HG03196 (cell line): ENCODE measurements around the gene SLC39A12.
"Not testable (repeated sequence)": the region's sequence is repeated elsewhere in the genome, so short reads cannot be mapped to it uniquely, and the experiment has no call there.

ENCODE experiments used
- ATAC-seq: cut with Tn5 transposase; IDR thresholded peaks from one replicate; pipeline ENCODE4 v1.9.1; 2021; ENCODE audit not compliant: unreplicated experiment

SLC39A12 gene

GRCh38 chr10:17951868-17952371, at the start of gene SLC39A12:
SLC39A12 (plus strand) TSS chr10:17951918; CDS start chr10:17953277, 1,359 bp downstream.
- ATAC-seq = no peak

GRCh38 chr10:17904564-17904963, 47.2 kb upstream of the SLC39A12 start:
- ATAC-seq = no peak

GRCh38 chr10:17905491-17905890, 46.2 kb upstream of the SLC39A12 start:
- ATAC-seq = no peak

DNA sequence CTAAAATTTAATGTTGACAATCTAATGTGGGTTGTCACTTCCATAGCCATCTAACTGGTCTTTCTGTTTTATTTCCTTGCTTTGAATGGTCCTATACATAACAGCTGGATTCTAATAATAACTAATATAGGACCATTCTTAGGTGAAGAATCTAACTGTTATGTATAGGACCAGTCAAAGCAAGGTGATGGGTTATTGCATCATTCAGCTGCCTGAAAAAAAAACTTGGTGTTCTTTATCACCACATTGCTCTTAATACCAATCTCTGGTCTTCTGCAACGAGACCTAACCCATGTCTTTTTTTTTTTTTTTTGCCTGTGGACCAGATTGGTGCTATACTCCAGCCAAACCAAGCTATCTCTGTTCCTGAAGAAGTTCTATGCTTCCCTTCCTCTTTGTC, 45.7 kb upstream of the SLC39A12 start:
- ATAC-seq = no peak

GRCh38 chr10:17907641-17908040, 44.1 kb upstream of the SLC39A12 start:
- ATAC-seq = no peak

DNA sequence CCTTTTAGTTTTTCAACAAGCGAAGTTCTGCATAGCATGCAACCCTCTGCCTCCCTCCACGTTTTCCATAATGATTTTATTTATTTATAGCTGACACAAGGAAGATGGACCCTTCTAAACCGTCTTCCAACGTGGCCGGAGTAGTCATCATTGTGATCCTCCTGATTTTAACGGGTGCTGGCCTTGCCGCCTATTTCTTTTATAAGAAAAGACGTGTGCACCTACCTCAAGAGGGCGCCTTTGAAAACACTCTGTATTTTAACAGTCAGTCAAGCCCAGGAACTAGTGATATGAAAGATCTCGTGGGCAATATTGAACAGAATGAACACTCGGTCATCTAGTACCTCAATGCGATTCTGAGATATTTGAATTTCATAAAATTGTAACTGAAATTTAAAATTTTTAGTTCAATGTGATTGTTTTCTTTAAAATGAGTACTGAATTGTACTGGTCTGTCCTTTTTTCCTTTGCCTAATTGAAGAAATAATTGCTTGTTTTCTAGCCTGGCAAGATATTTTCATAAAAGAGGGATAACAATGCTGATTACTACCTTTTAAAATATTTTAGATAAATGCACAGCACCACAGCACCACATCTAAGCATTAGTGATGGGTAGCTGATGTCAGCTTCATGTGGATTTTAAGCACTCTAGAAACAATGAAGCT, 41.5 kb upstream of the SLC39A12 start:
- no peak for ATAC-seq

- no peak for ATAC-seq
These were observed 39.0 kb upstream of the SLC39A12 start for GRCh38 chr10:17912754-17913153.

- ATAC-seq = no peak
These were observed 38.1 kb upstream of the SLC39A12 start for GRCh38 chr10:17913604-17914003.

DNA sequence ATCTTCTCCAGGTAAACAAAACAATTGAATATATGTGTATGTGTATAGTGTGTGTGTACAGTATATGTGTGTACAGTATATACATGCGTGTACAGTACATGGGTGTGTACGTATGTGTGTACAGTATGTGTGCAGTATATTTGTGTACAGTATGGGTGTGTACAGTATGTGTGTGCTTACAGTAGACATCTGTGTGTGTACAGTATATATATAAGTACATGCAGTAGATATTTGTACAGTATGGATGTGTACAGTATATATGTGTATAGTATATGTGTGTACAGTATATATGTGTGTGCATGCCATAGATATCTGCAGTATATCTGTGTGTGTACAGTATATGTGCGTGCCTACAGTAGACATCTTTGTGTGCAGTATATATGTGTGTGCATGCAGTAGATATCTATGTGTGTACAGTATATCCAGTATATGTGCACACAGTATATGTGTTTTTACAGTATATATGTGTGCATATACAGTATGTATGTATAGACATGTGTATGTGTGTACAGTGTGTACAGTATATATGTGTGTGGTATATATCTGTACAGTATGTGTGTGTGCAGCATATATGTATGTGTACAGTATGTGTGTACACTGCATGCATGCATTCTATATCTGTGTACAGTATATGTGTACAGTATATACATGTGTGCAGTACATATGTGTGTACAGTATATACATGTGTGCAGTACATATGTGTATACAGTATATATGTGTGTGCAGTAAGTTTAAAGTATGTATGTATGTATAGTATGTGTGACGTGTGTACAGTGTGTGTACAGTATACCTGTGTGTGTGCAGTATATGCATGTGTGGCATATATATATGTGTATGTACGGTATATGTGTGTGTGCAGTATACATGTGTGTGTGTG, 37.3 kb upstream of the SLC39A12 start:
- no peak for ATAC-seq

- no peak for ATAC-seq
These were observed 36.5 kb upstream of the SLC39A12 start for GRCh38 chr10:17915181-17915580.

GRCh38 chr10:17918187-17918903, 33.4 kb upstream of the SLC39A12 start:
- ATAC-seq = no peak

- ATAC-seq = no peak
These were observed 30.3 kb upstream of the SLC39A12 start for GRCh38 chr10:17921378-17921777.

DNA sequence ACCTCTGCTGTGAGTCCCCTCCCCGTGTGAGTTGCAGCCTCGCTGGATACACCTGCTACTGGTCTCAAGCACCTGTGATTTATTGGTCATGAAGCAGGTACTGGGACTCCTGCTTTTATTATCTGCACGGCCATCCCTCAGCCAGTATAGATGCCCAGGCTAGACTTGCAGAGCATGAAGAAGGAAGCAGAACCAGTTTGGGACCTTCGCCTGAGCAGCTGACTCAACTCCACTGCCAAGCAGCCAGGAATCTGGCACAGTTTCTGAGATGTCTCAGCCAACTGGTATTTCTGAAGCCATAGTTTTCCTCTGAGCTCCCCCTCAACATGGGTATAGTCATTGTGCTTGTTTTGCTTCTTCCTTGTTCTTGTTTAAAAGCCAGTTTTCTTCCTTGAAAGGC, 28.0 kb upstream of the SLC39A12 start:
- no peak for ATAC-seq

- ATAC-seq = no peak
These were observed 8.5 kb upstream of the SLC39A12 start for GRCh38 chr10:17943033-17943745.

DNA sequence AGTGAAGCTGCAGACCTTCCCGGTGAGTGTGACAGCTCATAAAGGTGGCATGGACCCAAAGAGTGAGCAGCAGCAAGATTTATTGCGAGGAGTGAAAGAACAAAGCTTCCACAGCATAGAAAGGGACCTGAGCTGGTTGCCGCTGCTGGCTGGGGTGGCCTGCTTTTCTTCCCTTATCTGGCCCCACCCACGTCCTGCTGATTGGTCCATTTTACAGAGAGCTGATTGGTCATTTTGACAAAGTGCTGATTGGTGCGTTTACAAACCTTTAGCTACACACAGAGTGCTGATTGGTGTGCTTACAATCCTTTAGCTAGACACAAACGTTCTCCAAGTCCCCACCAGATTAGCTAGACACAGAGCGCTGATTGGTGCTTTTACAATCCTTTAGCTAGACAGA, 1.4 kb upstream of the SLC39A12 start:
- ATAC-seq = not testable (repeated sequence)

DNA sequence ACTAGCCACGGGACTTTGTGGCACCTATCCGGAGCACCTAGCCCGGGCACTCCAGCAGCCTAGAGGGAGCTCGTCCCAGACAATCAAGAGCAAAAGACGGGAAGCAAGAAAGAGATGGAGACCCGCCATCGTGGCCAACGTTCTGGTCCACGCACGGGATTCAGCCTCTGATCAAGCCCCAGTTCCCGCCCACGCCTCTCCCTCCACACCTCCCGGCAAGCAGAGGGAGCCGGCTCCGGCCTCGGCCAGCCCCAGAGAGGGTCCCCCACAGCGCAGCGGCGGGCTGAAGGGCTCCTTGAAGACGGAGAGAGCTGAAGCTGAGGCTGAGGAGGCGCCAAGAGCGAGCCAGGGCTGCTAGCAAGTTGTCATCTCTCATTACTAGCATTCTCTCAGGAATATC, 992 bp upstream of the SLC39A12 start:
- ATAC-seq = no peak

- ATAC-seq = not testable (repeated sequence)
These were observed 2.7 kb downstream of the SLC39A12 start for GRCh38 chr10:17954372-17954771.

- no peak for ATAC-seq
These were observed 3.1 kb downstream of the SLC39A12 start for GRCh38 chr10:17954861-17955260.

DNA sequence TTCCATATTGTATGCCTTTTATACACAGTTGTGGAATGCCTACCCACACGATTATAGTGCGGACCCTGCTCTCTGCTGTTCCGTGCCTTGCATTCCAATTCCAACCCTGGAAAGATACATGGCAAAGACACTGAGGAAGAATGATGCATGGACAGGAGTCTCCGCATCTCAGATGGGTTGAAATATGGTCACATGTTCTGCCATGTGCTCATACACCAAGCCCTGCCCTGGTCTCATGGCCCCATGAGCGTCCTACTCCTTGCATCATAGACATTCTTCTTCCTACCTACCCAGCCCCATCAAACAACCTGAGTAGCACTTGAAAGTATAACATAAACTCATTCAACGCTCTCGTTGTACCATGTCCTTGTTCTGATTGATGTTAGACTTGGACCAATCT, 6.3 kb downstream of the SLC39A12 start:
- no peak for ATAC-seq

- ATAC-seq = no peak
These were observed 8.2 kb downstream of the SLC39A12 start for GRCh38 chr10:17959870-17960269.
